Activated naive CD8-positive, alpha-beta T cell (primary cell): ENCODE results near the gene RASSF1.
A peak's percentile ranks its signal among the peaks of the same experiment; 100 is the strongest.

Experiments
- H3K27ac Mint-ChIP-seq: one replicate; pipeline ENCODE4 v1.8.0; 2021; ENCODE audit warnings: mixed read lengths
- H3K27me3 Mint-ChIP-seq: one replicate; pipeline ENCODE4 v1.8.0; 2021; ENCODE audit warnings: mixed read lengths
- H3K36me3 Mint-ChIP-seq: one replicate; pipeline ENCODE4 v1.8.0; 2021; ENCODE audit warnings: mixed read lengths
- H3K4me1 Mint-ChIP-seq: one replicate; pipeline ENCODE4 v1.8.0; 2021; ENCODE audit warnings: low read depth, mixed read lengths
- H3K4me3 Mint-ChIP-seq: one replicate; pipeline ENCODE4 v1.8.0; 2021; ENCODE audit warnings: mild to moderate bottlenecking, mixed read lengths
- H3K9me3 Mint-ChIP-seq: one replicate; pipeline ENCODE4 v1.8.0; 2021; ENCODE audit warnings: low read depth, mixed read lengths

Gene RASSF1

DNA sequence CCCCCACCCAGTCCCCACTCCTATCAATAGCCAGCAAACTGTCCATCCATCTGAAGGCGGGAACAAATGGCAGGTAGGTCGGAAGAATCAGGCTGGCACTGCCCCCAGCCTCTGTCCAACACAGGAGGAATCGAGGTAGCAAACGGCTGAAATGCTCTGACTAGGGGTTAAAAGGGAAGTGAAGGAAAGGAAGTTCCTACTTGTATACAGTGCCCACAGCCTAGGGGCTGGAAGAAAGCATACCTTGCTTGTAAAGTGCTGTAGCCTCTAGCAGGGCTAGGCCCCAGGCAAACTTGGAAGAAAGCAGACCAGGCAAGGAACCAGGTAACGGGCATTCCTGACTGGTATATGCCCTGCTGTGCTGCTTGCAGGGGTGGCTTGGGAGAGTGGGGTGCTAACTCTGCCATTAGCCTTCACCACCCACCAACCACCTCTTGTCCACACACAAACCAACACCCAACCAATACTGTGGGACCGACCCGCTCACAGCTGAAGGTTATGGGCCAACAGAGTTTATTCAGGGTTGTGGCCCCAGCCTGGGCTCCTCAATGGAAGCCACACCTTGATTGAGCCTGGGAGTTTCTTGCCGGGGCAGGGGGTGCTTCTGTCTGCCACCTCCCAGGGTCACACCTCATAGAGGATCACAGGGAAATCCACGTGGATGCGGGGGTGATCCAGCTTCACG lies 15.0 kb downstream of the RASSF1 start:
- Mint-ChIP-seq H3K27ac (no peak overlapping the region), H3K9me3 (no peaks in the 10 kb centered on the region), H3K36me3 (no peaks in the 10 kb centered on the region), H3K4me1 (peaks cover 26% of the 10 kb centered on the region), H3K27me3 (no peaks in the 10 kb centered on the region), H3K4me3 (peak overlapping the region; percentile 88)

DNA sequence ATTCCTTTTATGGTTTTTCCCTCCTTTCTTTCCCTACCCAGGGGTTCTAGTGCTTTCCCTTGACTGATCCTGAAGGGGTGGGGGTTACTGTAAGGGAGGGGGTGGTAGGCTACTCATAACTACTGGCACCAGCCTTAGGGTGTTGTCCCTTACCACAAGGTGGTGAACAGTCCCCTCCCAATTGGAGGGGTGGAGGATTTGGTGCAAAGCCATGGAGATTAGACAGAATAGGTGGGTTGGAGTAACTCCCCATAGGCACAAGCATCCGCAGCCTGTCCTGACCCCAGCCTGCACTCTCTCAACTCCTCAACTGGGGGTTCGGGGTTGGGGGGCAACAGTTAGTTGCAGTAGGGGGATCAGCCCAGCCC lies 15.5 kb downstream of the RASSF1 start:
- H3K27me3 Mint-ChIP-seq: no peaks in the 10 kb centered on the region
- H3K4me3 Mint-ChIP-seq: no peak overlapping the region
- peaks cover 29% of the 10 kb centered on the region for H3K4me1 Mint-ChIP-seq
- H3K9me3 Mint-ChIP-seq: no peaks in the 10 kb centered on the region
- no peak overlapping the region for H3K27ac Mint-ChIP-seq
- H3K36me3 Mint-ChIP-seq: no peaks in the 10 kb centered on the region

DNA sequence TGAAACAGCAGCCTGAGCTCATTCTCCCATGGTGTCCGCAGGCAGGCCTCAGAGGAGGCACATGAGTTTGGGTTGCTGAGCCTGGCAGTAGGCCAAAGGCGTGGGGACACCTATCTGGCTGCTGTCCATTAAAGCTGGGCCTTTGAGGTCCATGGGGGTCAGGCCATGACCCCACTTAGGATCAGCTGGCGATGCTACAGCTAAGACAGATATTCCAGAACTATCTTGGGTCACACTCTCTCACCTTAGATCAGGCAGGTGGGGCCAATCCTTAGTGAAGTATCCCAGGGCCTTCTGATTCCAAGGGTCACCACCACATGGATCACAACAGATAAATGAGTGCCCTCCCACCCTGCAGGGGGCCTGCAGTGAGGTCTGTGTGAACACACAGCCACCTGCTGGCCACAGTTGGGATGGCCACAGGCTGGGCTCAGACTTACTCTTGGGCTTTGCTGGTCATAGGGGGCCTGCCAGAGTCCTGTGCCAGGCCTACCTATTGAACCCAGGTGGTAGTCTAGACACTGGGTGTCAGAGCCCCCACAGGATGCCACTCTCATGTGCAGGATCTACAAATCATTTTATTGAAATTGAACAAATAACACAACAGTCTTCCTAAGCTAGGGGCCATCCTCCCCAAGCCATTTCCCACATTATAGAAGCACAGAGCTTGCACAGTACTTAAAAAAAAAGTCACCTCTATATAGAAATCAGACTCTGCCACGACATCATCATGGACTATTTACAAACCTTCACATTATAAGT lies 16.1 kb downstream of the RASSF1 start:
- H3K4me1 Mint-ChIP-seq: peaks cover 33% of the 10 kb centered on the region
- H3K9me3 Mint-ChIP-seq: no peaks in the 10 kb centered on the region
- H3K36me3 Mint-ChIP-seq: no peaks in the 10 kb centered on the region
- H3K27ac Mint-ChIP-seq: peak overlapping the region; percentile 37
- no peaks in the 10 kb centered on the region for H3K27me3 Mint-ChIP-seq
- peak overlapping the region; percentile 28 for H3K4me3 Mint-ChIP-seq

DNA sequence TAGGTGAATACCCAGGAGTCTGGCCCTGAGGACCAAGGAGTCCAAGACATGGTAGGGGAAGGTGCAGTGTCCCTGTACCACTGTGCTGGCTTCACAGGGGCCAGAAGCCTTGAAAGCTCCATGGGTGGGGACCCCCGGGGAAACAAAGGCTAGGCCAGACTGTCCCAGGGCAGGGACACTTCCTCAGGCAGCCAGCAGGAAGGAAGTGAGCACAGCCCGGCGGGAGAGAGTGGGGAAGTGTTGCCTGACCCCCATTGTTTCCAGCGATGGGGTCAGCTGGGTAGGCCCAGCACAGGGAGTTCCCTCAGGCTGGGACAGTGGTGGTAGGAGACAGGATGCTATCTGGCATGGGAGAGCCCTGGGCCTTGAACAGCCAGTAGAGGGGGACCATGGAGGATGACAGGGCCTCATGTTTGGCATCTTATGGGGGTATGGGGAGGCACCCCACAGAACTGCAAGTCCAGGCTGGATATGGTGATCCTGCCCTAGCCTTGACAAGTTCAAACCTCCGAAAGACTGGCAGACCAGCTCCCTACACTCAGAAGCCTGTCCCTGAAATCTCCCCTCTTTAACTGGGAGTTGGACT lies 16.9 kb downstream of the RASSF1 start:
- Mint-ChIP-seq H3K9me3 (no peaks in the 10 kb centered on the region), H3K27ac (no peak overlapping the region), H3K4me3 (no peak overlapping the region), H3K27me3 (no peaks in the 10 kb centered on the region), H3K4me1 (peaks cover 33% of the 10 kb centered on the region), H3K36me3 (no peaks in the 10 kb centered on the region)

DNA sequence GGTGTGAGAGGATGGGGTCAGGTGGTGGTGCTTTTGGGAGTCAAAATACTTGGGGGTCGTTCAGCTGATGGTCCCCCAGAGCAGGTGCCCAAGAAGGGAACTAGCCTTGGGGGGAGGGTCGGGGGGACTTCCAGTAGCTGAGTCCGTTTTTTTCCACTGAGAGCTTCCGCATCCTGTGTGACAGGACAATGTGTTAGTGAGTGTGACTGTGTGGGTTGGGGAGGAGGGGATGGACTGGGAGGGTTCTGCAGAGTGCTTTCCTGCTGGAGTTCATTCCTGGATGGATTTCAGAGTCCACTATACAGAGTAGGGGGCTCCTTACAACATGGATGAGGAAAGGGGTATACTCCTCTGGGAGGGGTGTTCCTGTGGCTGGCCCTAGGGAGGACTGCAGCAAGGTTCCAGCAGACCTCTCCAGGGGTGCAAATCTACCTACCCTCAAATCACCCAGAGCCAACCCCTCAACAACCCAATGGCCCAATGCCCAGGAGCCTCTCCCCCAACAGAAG lies 17.5 kb downstream of the RASSF1 start:
- H3K4me1 Mint-ChIP-seq: peaks cover 34% of the 10 kb centered on the region
- no peaks in the 10 kb centered on the region for H3K36me3 Mint-ChIP-seq
- H3K27me3 Mint-ChIP-seq: no peaks in the 10 kb centered on the region
- H3K9me3 Mint-ChIP-seq: no peaks in the 10 kb centered on the region
- H3K4me3 Mint-ChIP-seq: no peak overlapping the region
- H3K27ac Mint-ChIP-seq: peak overlapping the region; percentile 80

DNA sequence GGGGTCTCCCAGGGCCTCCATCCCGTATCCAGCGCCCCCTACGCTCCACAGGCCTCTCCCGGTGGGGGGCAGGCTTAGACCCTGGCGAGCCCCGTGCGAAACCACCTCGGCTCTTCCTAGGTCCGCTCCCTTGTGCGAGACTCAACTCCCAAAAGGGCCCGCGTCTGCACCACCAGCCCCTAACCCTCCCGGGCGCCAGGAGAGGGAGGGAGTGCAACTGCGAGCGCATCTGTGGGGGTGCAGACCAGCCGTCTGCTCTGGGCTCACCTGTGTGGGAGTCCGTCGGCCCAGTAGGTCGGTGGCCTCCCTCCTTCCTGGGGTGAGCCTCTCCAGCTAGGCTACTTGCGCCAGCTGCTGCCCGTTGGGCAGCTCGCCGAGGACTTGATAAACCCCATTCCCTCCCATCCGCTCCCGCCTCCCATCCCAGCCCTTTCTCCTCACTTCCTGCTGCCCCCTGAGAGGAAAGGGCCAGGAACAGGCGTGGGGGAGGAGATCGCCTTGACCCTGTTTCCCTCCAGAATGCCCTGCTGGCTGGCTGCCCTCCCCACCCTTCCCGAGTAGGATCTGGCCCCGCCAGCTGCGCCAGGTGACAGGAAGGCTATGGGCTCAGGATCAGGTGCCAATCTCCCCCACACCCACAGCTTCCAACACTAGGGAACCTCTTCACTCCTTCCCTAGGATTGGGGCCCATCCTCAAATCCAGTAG lies 18.1 kb downstream of the RASSF1 start, which contains the start of gene HYAL2:
TSS of gene HYAL2 (minus strand) at position 360 of the 706 bp plus-strand sequence. CDS start 2,256 bp downstream, outside the sequence.
- H3K36me3 Mint-ChIP-seq: no peaks in the 10 kb centered on the region
- peaks cover 34% of the 10 kb centered on the region for H3K4me1 Mint-ChIP-seq

DNA sequence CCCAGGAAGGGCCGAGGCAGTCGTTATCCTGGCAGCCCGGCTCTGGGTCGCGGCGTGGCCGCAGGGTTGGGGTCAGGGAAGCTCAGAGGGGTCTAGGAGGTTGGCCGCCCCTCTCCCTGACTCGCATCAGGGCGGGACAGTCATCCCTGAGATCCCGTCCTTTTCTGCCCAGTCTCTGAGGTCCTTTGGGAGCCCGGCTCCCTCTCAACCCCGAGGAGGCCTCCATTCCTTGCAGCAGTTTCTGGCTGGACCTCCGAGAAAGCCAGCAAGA lies 18.6 kb downstream of the RASSF1 start:
- no peaks in the 10 kb centered on the region for H3K27me3 Mint-ChIP-seq
- H3K36me3 Mint-ChIP-seq: no peaks in the 10 kb centered on the region
- H3K4me3 Mint-ChIP-seq: no peak overlapping the region
- H3K27ac Mint-ChIP-seq: no peak overlapping the region
- peaks cover 33% of the 10 kb centered on the region for H3K4me1 Mint-ChIP-seq
- H3K9me3 Mint-ChIP-seq: no peaks in the 10 kb centered on the region

More for the DNA sequence above, 18.1 kb downstream of the RASSF1 start, which contains the start of gene HYAL2:
- Mint-ChIP-seq H3K9me3 (no peaks in the 10 kb centered on the region), H3K27ac (peak within 1 kb of the TSS; percentile 95), H3K4me3 (peak within 1 kb of the TSS; percentile 83), H3K27me3 (no peaks in the 10 kb centered on the region)

DNA sequence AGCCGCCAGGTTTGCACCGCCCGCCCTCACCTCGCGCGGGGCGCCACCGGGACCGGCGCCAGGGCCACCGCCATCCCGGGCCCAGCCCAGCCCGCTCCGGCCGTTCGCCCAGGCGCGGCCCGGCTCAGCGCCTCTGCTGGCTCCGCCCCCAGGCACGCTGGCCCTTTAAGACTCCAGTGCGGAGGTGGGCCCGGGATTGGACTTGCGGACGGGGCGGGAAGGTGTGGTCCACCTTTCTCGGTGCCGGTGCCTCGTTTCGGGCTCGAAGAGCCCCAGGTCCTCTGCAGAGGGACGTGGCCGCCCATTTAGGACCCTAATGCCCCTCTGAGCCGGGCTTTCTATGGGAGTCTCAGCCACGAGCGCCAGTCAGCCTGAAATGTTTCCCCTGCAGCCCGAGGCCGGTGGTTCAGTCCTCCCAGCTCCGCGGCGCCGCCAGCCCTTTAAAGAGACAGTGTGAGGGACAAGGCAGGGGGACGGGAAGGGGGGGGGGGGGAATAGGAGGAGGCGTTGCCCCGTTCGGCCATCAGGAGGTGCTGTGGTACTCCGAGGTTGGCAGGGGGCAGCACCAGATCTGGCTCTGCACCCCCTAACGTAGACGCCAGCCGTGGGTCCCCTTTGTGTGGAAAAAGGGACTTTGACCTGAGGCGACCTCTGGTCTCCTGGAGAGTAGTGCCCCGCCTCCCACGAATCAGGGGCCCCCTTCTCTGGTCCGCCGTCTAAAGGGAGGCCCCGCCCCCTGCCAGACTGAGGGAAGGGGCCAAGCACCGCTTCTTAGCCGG lies 19.1 kb downstream of the RASSF1 start:
- H3K4me3 Mint-ChIP-seq: peak overlapping the region; percentile 83
- no peaks in the 10 kb centered on the region for H3K27me3 Mint-ChIP-seq
- no peaks in the 10 kb centered on the region for H3K36me3 Mint-ChIP-seq
- no peaks in the 10 kb centered on the region for H3K9me3 Mint-ChIP-seq
- peak overlapping the region; percentile 95 for H3K27ac Mint-ChIP-seq
- H3K4me1 Mint-ChIP-seq: peaks cover 34% of the 10 kb centered on the region

DNA sequence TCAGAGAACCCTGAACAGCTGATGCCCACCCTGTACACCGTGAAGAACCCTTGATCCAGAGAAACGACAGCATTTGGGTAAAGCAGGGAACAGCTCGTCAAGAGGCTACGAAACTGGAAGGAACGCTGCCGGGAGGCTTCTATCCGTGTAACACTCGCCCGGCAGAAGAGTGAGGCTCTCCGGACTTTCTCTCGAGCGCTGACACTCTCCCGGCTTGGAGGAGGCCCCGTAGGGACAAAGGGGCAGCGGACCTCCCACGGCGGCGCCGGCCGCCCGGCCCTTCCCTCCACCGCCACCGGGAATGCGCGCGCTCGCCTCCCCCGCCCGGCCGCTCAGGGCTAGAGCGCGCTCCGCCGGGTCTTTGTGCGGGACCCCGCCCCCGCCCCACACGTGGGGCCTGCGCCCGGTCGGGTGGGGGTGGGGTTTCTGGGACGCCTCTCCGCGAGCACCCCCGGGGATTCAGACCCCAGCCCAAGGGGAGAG lies 19.7 kb downstream of the RASSF1 start:
- Mint-ChIP-seq H3K27me3 (no peaks in the 10 kb centered on the region), H3K9me3 (no peaks in the 10 kb centered on the region), H3K4me3 (peak overlapping the region; percentile 94), H3K4me1 (peaks cover 34% of the 10 kb centered on the region), H3K27ac (peak overlapping the region; percentile 78), H3K36me3 (peaks cover 2% of the 10 kb centered on the region)

DNA sequence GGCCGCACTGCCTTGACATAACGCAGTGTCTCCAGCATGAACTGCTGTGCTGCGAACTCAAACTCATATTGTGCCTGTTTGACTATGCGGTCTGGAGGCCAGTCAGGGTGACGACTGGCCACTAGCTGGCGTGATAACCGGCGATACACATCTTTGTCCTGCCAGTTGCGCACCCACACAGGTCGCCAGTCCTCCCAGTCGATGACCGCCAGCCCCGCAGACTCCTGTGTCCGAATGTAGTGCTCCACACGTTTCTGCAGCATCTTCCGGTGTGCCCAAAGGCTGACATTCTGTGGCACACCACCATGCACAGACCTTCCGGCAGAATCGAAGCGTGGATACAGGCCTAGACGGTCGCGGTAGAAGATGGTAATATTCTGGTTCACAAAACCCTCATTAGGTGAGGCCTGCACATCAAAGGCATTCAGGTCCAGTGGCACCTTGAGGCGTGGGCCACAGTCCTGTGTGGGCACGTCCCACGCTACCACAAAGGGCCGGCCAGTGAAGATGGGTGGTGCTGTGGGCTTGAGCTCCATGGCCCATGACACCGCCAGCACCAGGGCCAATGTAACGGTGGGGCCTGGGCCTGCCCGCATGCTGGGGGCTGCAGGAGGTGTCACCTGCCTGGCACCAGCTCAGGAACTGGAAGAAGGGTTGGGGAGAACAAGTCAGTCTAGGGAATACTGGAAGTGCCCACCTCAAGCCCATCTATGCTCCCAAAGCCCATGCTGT lies 20.6 kb downstream of the RASSF1 start:
- Mint-ChIP-seq H3K27ac (no peak overlapping the region), H3K27me3 (no peaks in the 10 kb centered on the region), H3K36me3 (peaks cover 2% of the 10 kb centered on the region), H3K4me1 (peaks cover 34% of the 10 kb centered on the region), H3K4me3 (peak overlapping the region; percentile 94), H3K9me3 (no peaks in the 10 kb centered on the region)

DNA sequence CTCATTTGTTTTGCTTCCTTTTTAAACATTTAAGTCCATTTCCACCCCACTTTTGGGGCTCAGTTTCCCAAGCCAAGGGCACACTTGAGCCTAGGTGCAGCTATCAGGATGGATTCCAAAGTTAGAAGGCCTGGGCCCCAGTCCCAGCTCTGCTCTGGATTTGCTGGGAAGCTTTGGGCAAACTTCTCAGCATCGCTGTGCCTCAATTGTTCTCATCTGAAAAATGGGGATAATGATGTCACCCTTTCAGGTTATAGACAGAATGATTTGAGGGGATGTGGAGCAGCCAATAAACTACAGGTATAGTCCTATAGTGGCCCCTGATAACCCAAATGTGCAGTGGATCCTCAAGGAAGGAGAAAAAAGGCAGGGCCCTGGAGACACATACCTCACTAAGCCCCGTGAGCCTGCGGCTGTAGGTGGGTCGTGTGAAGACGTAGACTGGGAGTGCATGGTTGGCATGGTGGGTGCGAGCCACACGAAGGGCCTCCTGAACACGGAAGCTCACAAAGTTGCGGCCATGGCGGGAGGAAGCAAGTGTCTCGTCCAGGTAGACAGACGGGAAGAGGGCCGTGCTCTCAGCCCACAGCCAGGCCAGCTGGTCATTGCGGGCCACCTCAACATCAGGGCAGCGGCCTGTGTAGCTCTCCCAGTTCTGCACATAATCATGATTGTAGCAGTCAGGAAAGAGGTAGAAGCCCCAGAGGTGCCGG lies 21.3 kb downstream of the RASSF1 start:
- Mint-ChIP-seq H3K27ac (no peak overlapping the region), H3K9me3 (no peaks in the 10 kb centered on the region), H3K4me3 (peak overlapping the region; percentile 94), H3K36me3 (peaks cover 2% of the 10 kb centered on the region), H3K27me3 (no peaks in the 10 kb centered on the region), H3K4me1 (peaks cover 27% of the 10 kb centered on the region)

DNA sequence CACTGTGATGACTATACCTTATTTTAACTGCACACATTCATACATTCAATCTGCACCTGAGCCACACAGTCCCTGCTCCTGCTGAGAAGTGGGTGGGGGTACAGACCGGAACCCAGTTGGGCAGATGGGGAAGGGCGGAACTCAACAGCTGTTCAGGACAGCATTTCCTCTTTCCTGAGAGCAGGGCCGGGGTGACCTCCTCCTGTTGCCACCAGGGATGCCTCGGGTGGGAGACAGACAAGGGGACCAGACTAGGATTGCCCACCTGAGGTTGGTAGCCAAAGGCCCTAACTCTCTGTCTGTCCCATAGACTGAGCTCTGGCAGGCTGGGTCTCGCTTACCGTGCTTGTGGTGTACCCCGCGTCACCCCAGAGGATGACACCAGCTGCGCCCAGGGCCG lies 22.0 kb downstream of the RASSF1 start:
- Mint-ChIP-seq H3K27ac (peak overlapping the region; percentile 28), H3K4me1 (peaks cover 27% of the 10 kb centered on the region), H3K27me3 (no peaks in the 10 kb centered on the region), H3K4me3 (peak overlapping the region; percentile 51), H3K36me3 (peaks cover 2% of the 10 kb centered on the region), H3K9me3 (no peaks in the 10 kb centered on the region)

DNA sequence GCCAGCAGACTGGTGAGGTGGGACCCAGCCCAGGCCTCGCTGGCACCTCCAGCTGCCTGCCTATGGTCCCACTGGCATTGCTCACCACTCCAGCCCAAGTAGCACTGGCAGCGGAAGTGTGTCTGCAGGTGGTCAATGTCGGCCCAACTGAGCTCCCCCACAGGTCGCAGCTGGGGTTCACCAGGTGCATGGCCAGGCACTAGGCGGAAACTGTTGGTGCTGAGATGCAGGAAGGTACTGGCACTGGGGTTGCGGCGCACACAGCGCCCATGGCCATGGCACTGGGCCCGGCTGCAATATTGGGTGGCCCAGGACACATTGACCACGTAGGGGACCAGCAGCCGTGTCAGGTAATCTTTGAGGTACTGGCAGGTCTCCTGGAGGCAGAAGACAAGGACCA lies 22.5 kb downstream of the RASSF1 start:
- Mint-ChIP-seq H3K27me3 (no peaks in the 10 kb centered on the region), H3K4me3 (no peak overlapping the region), H3K36me3 (peaks cover 2% of the 10 kb centered on the region), H3K4me1 (peaks cover 27% of the 10 kb centered on the region), H3K9me3 (no peaks in the 10 kb centered on the region), H3K27ac (no peak overlapping the region)
